Measurements from ENCODE around the gene STX8.

DNA sequence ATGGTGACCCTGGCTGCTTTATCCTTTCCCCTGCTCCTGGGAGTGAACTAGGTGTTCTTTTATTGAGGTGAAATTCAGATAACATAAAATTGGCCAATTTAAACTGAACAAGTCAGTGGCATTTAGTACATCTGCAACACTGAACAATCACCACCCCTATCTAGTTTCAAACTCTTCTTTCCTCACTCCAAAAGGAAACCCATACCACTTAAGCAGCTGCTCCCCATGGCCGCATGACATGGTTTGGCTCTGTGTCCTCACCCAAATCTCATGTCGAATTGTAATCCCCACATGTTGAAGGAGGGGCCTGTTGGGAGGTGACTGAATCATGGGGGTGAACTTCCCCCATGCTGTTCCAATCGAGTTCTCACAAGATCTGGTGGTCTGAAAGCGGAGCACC, 154.1 kb downstream of the STX8 start:
- no peak for TF ChIP-seq REPIN1 (tag by site-specific recombination; IDR thresholded peaks at IDR 0.05; ENCODE audit: low read depth)
- TF ChIP-seq CTCF (tag by site-specific recombination; IDR thresholded peaks at IDR 0.05) = no peak
- TF ChIP-seq PBX3 (CRISPR knock-in tag; IDR thresholded peaks at IDR 0.05) = no peak
- TF ChIP-seq TCF7L2 (IDR thresholded peaks at IDR 0.05; ENCODE audit: borderline replicate concordance, low read depth, low read length) = no peak
- TF ChIP-seq ZNF174 (tag by site-specific recombination; IDR thresholded peaks at IDR 0.05) = no peak
- TF ChIP-seq ZBTB1 (tag by site-specific recombination; IDR thresholded peaks at IDR 0.05) = no peak

All from HEK293 (cell line).